22Rv1 (cell line): ENCODE measurements around the gene PSORS1C2.

Source experiments
- CTCF ChIP-seq: fragments of 450-650 bp; IDR thresholded peaks from 2 replicates; pipeline ENCODE4 v1.5.1; 2017; ENCODE audit warnings: mild to moderate bottlenecking
- ZFX ChIP-seq: fragments of 450-650 bp; IDR thresholded peaks from 2 replicates; pipeline ENCODE4 v1.6.1; 2017; ENCODE audit warnings: antibody characterized with exemption, borderline replicate concordance

GRCh38 chr6:31145386-31145785, 6.5 kb upstream of the PSORS1C2 start:
- TF ChIP-seq CTCF (no peak), ZFX (no peak)
